ENCODE measurements around the gene SLC25A33.

GRCh38 chr1:9553736-9554144 is 14.5 kb downstream of the SLC25A33 start:
- no peak for TF ChIP-seq GABPA (IDR thresholded peaks at IDR 0.05; ENCODE audit: low read depth)
- TF ChIP-seq CTCF (IDR thresholded peaks at IDR 0.05; ENCODE audit: insufficient read depth, low read length): no peak
- no peak for TF ChIP-seq REST (IDR thresholded peaks at IDR 0.05; ENCODE audit: insufficient replicate concordance, low read depth)
- no peak for TF ChIP-seq POLR2AphosphoS5 (IDR thresholded peaks at IDR 0.05; ENCODE audit: low read depth)
- no peak for TF ChIP-seq SPI1 (IDR thresholded peaks at IDR 0.05; ENCODE audit: borderline replicate concordance, low read depth)
